H1 (cell line): ENCODE data around the gene UVRAG. TPM values are rescaled to one million over a fixed set of nuclear protein-coding genes. Genes with fewer than 3 reads are reported as not detected.

Source experiments
- BACH1 ChIP-seq: IDR thresholded peaks from 2 replicates; pipeline ENCODE4 v1.6.1; 2012; ENCODE audit warnings: low read length, improper control_type of control experiment
- BCL11A ChIP-seq, 2 experiments: IDR thresholded peaks; one replicate each; pipeline ENCODE4 v1.6.1; 2011; ENCODE audit warnings: low read depth in 2 of 2, low read length in 2 of 2, mild to moderate bottlenecking in 2 of 2
- CBX8 ChIP-seq: fragments of 300-800, 300-1000 bp; sonication (generic); IDR thresholded peaks from 2 replicates; pipeline ENCODE4 v1.7.1; 2016; ENCODE audit warnings: low read depth, low read length, borderline replicate concordance
- CTBP2 ChIP-seq: IDR thresholded peaks from 2 replicates; pipeline ENCODE4 v1.7.0; 2011; ENCODE audit warnings: borderline replicate concordance, mild to moderate bottlenecking, moderate library complexity, mixed read lengths, low read length; ENCODE audit not compliant: insufficient read depth, insufficient read length
- GTF2F1 ChIP-seq: IDR thresholded peaks from 2 replicates; pipeline ENCODE4 v1.6.1; 2012; ENCODE audit warnings: low read depth, low read length, improper control_type of control experiment, borderline replicate concordance
- NRF1 ChIP-seq: IDR thresholded peaks from 2 replicates; pipeline ENCODE4 v1.6.1; 2011; ENCODE audit warnings: mild to moderate bottlenecking, low read depth, low read length, improper control_type of control experiment
- RFX5 ChIP-seq: IDR thresholded peaks from 2 replicates; pipeline ENCODE4 v1.6.1; 2011; ENCODE audit warnings: low read depth, low read length, improper control_type of control experiment, borderline replicate concordance
- YY1 ChIP-seq: IDR thresholded peaks from 2 replicates; pipeline ENCODE4 v1.6.1; 2011; ENCODE audit warnings: low read depth, mild to moderate bottlenecking, low read length
- polyA plus RNA-seq, 7 experiments: library from polyadenylated mRNA; depleted of rRNA in 3 of 7; stranded (reverse) in 5 of 7; unstranded in 2 of 7; fragments of >200 nt in 5 of 7; fragments of 200-250 nt in 2 of 7; gene quantifications; 1 replicate in 5 of 7; 2 replicates in 1 of 7; 4 replicates in 1 of 7; pipeline versions ENCODE4 v1.2.1 to v1.2.3, GENCODE V29; 2011 to 2013; ENCODE audit warnings: missing spikeins in 2 of 7, mixed read lengths in 2 of 7
- total RNA-seq: library from RNA; stranded (reverse); fragmentation: NEBNext Ultra II Directional; extraction: Animal tissue kit (Norgen Biotek cat#: 25700); gene quantifications from 2 replicates; pipeline ENCODE4 v1.2.1, GENCODE V29; 2021

The UVRAG gene
- total and polyA plus RNA-seq, 2 of the 8 experiments (the other 6 are each of a cell fraction or from before 2014, with no cell fraction given): 5.5 to 14.7 TPM

DNA sequence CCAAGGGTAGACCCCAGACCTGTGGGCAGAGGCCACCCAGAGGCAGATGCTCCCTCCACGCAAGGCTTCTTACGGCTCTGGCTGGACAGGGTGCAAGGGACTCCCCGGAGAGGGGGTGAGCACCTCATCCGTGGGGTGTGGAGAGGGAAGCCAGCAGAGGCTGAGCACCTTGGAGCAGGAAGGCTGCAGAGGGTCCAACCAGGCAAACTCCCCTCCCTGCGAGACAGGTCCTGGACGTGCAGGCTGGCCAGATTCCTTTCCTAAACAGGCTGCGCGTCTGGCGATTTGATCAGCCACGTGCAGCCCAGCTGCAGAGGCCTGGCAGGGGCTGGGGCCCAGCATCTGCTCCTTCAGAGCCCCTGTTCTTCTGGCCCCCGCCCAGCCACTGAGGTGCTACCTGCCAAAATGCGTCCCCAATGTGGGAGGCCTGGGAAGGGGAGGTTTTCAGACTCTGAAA is 342.0 kb downstream of the UVRAG start (continued):
- TF ChIP-seq RFX5 (no peak), BACH1 (no peak), CTBP2 (no peak), YY1 (no peak), NRF1 (no peak), CBX8 (no peak), BCL11A (IDR thresholded peaks at IDR 0.05; ENCODE audit: low read depth in 2 of 2, low read length in 2 of 2) (no peak), GTF2F1 (no peak)
